IPS-18a (cell line): ENCODE measurements around the gene PARP15.

Experiments
- H3K27ac ChIP-seq: one replicate; pipeline ENCODE4 v1.5.1; 2013; ENCODE audit warnings: low read length
- H3K27me3 ChIP-seq: one replicate; pipeline ENCODE4 v1.6.1; 2013; ENCODE audit warnings: mild to moderate bottlenecking, low read length; ENCODE audit not compliant: control insufficient read depth, insufficient read depth
- H3K36me3 ChIP-seq: one replicate; pipeline ENCODE4 v1.6.1; 2013; ENCODE audit warnings: low read depth, low read length; ENCODE audit not compliant: control insufficient read depth
- H3K4me1 ChIP-seq: one replicate; pipeline ENCODE4 v1.6.1; 2013; ENCODE audit warnings: low read depth, low read length; ENCODE audit not compliant: control insufficient read depth
- H3K4me3 ChIP-seq: one replicate; pipeline ENCODE4 v1.5.1; 2013; ENCODE audit warnings: low read length
- H3K9ac ChIP-seq: one replicate; pipeline ENCODE4 v1.6.1; 2013; ENCODE audit warnings: mild to moderate bottlenecking, low read length, moderate library complexity
- H3K9me3 ChIP-seq: one replicate; pipeline ENCODE4 v1.6.1; 2013; ENCODE audit warnings: low read depth, low read length; ENCODE audit not compliant: control insufficient read depth

The PARP15 gene

DNA sequence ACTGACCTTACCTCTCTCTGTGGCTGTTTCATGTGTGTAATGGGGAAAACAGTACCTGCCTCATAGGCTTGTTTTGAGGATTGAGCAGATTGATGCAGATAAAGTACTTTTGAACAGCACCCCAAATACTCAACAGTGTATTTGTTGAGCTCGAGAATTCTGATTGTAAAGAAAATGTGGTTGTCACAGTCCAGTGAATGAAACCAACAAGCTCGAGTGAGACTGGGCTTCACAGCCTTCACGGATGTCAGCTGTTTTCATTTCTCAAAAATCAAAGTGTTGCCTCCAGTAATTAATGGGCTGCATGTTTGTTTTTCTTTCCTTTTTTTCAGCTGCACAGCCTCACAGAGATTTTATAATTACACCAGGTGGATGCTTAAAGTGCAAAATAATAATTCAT is 43.7 kb downstream of the PARP15 start:
- Histone ChIP-seq H3K27ac (no peak overlapping the region), H3K4me1 (no peaks in the 10 kb centered on the region), H3K27me3 (no peaks in the 10 kb centered on the region), H3K9me3 (no peaks in the 10 kb centered on the region), H3K4me3 (no peak overlapping the region), H3K36me3 (no peaks in the 10 kb centered on the region), H3K9ac (no peak overlapping the region)

GRCh38 chr3:122623031-122623829 is 45.8 kb downstream of the PARP15 start:
- no peaks in the 10 kb centered on the region for H3K27me3 ChIP-seq
- H3K4me3 ChIP-seq: no peak overlapping the region
- no peak overlapping the region for H3K9ac ChIP-seq
- H3K4me1 ChIP-seq: no peaks in the 10 kb centered on the region
- no peak overlapping the region for H3K27ac ChIP-seq
- no peaks in the 10 kb centered on the region for H3K9me3 ChIP-seq
- no peaks in the 10 kb centered on the region for H3K36me3 ChIP-seq

DNA sequence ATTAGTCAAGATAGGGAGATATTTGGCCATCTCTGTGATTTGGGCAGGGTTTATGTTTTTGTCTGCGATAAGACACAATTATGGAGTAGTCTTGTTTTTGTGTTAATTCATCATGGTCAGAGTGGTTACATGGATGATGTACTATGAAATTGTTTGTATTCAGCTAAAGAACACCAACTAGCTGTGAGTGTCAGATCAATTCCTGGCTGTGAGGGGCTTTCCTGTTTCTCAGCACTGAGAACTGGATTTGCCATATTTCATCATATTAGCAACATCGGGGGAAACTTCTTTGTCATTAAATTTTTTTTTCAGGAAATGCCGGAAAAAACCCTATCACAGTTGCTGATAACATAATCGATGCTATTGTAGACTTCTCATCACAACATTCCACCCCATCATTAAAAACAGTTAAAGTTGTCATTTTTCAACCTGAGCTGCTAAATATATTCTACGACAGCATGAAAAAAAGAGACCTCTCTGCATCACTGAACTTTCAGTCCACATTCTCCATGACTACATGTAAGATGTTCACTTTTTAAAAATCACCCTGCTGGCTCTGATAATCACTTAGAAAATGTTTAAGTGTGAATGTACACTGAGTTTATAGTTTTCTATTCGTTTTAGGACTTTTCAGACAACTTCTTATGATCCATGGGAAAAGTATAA is 49.2 kb downstream of the PARP15 start:
- H3K27me3 ChIP-seq: no peaks in the 10 kb centered on the region
- H3K4me3 ChIP-seq: no peak overlapping the region
- H3K4me1 ChIP-seq: no peaks in the 10 kb centered on the region
- no peak overlapping the region for H3K9ac ChIP-seq
- H3K27ac ChIP-seq: no peak overlapping the region
- H3K36me3 ChIP-seq: no peaks in the 10 kb centered on the region
- no peaks in the 10 kb centered on the region for H3K9me3 ChIP-seq

- H3K27me3 ChIP-seq: no peaks in the 10 kb centered on the region
- no peak overlapping the region for H3K4me3 ChIP-seq
- no peaks in the 10 kb centered on the region for H3K9me3 ChIP-seq
- H3K4me1 ChIP-seq: no peaks in the 10 kb centered on the region
- no peaks in the 10 kb centered on the region for H3K36me3 ChIP-seq
- H3K27ac ChIP-seq: no peak overlapping the region
- no peak overlapping the region for H3K9ac ChIP-seq
Measured at GRCh38 chr3:122627301-122627700, 49.9 kb downstream of the PARP15 start.

GRCh38 chr3:122628567-122628966 is 51.1 kb downstream of the PARP15 start:
- no peaks in the 10 kb centered on the region for H3K36me3 ChIP-seq

DNA sequence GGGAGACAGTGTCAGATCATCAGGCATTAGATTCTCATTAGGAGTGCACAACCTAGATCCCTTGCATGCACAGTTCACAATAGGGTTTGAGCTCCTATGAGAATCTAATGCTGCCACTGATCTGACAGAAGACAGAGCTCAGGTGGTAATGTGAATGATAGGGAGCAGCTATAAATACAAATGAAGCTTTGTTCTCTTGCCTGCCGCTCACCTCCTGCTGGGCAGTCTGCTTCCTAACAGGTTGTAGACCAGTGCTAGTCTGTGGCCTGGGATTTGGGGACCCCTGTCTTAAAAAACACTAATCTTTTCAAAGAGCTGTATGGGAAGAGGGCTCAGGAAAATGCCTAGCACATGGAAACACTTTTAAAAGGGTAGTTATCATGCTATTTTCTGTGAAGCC is 52.3 kb downstream of the PARP15 start:
- Histone ChIP-seq H3K36me3 (no peaks in the 10 kb centered on the region), H3K4me3 (no peak overlapping the region), H3K4me1 (no peaks in the 10 kb centered on the region), H3K9ac (no peak overlapping the region), H3K27ac (no peak overlapping the region), H3K9me3 (no peaks in the 10 kb centered on the region), H3K27me3 (no peaks in the 10 kb centered on the region)

More at GRCh38 chr3:122628567-122628966, 51.1 kb downstream of the PARP15 start:
- no peaks in the 10 kb centered on the region for H3K4me1 ChIP-seq
- H3K9me3 ChIP-seq: no peaks in the 10 kb centered on the region
- no peak overlapping the region for H3K27ac ChIP-seq
- no peak overlapping the region for H3K4me3 ChIP-seq
- H3K27me3 ChIP-seq: no peaks in the 10 kb centered on the region
- H3K9ac ChIP-seq: no peak overlapping the region

GRCh38 chr3:122635789-122636188 is 58.3 kb downstream of the PARP15 start:
- no peaks in the 10 kb centered on the region for H3K9me3 ChIP-seq
- H3K9ac ChIP-seq: no peak overlapping the region
- no peak overlapping the region for H3K27ac ChIP-seq
- H3K36me3 ChIP-seq: no peaks in the 10 kb centered on the region
- no peaks in the 10 kb centered on the region for H3K27me3 ChIP-seq
- no peak overlapping the region for H3K4me3 ChIP-seq
- no peaks in the 10 kb centered on the region for H3K4me1 ChIP-seq

GRCh38 chr3:122636697-122637096 is 59.2 kb downstream of the PARP15 start:
- Histone ChIP-seq H3K27me3 (no peaks in the 10 kb centered on the region), H3K36me3 (no peaks in the 10 kb centered on the region), H3K9me3 (no peaks in the 10 kb centered on the region), H3K9ac (no peak overlapping the region), H3K4me1 (no peaks in the 10 kb centered on the region), H3K27ac (no peak overlapping the region), H3K4me3 (no peak overlapping the region)

- Histone ChIP-seq H3K4me1 (no peaks in the 10 kb centered on the region), H3K27me3 (no peaks in the 10 kb centered on the region), H3K36me3 (no peaks in the 10 kb centered on the region), H3K9me3 (no peaks in the 10 kb centered on the region), H3K9ac (no peak overlapping the region), H3K27ac (no peak overlapping the region), H3K4me3 (no peak overlapping the region)
Measured at GRCh38 chr3:122640437-122640999, 63.1 kb downstream of the PARP15 start.

GRCh38 chr3:122642935-122643334 is 65.5 kb downstream of the PARP15 start:
- Histone ChIP-seq H3K4me1 (no peaks in the 10 kb centered on the region), H3K27ac (no peak overlapping the region), H3K9ac (no peak overlapping the region)

GRCh38 chr3:122646146-122646988 is 68.9 kb downstream of the PARP15 start:
- H3K4me3 ChIP-seq: no peak overlapping the region

More at GRCh38 chr3:122642935-122643334, 65.5 kb downstream of the PARP15 start:
- Histone ChIP-seq H3K27me3 (no peaks in the 10 kb centered on the region), H3K9me3 (no peaks in the 10 kb centered on the region), H3K4me3 (no peak overlapping the region), H3K36me3 (no peaks in the 10 kb centered on the region)

More at GRCh38 chr3:122646146-122646988, 68.9 kb downstream of the PARP15 start:
- Histone ChIP-seq H3K36me3 (no peaks in the 10 kb centered on the region), H3K27me3 (no peaks in the 10 kb centered on the region), H3K9ac (no peak overlapping the region), H3K4me1 (no peaks in the 10 kb centered on the region), H3K9me3 (no peaks in the 10 kb centered on the region), H3K27ac (no peak overlapping the region)
